ENCODE data around the gene DHX58. TPM values are rescaled to one million over a fixed set of nuclear protein-coding genes. Genes with fewer than 3 reads are reported as not detected.

Gene DHX58
- total and polyA plus RNA-seq, 10 of the 15 experiments (the other 5 are each of a cell fraction or from before 2014, with no cell fraction given): 3.5 to 69.8 (median 16.4) TPM

DNA sequence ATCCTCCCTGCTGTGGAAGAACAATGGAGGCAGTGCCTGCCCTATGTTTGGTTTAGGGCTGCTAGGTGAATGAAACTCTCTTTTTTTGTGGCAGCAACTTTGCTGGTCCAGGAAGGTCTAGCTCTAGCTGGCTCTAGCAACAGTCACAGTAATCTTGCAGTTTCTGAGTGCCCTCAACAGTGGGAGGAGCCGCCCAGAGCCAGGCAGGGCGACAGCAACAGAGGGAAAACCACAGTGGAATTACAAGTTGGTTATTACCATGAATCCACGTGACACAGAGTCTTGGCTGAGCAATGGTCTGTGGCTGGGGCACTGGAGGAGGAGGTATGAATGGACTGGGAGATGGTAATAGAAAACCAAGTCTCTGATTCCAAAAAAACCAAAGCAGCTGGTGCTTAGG lies 20.4 kb upstream of the DHX58 start:
- Histone ChIP-seq H3K27me3 (replicated peaks in 1 of 2; ENCODE audit: control insufficient read depth in 2 of 2, insufficient read depth in 2 of 2, low read length in 1 of 2) (no peaks in the 10 kb centered on the region), H3K27ac (ENCODE audit: control insufficient read depth, insufficient read depth) (no peak overlapping the region), H3K9ac (ENCODE audit: control insufficient read depth, insufficient read depth, low read length) (no peak overlapping the region), H3K79me2 (ENCODE audit: control insufficient read depth, insufficient read depth, low read length) (peaks cover 32% of the 10 kb centered on the region), H3K4me3 (no peak overlapping the region), H3K9me3 (replicated peaks; ENCODE audit: control insufficient read depth, insufficient read depth, low read length) (no peaks in the 10 kb centered on the region), H3K36me3 (ENCODE audit: control insufficient read depth in 2 of 2, insufficient read depth in 2 of 2, low read length in 1 of 2) (peaks cover 26 to 34% of the 10 kb centered on the region in 2 experiments), H3K4me1 (ENCODE audit: control insufficient read depth, insufficient read depth, low read length) (peaks cover 25% of the 10 kb centered on the region), H2AFZ (ENCODE audit: control insufficient read depth, low read depth, low read length) (no peak overlapping the region), H4K20me1 (ENCODE audit: control insufficient read depth, insufficient read depth) (peaks cover 22% of the 10 kb centered on the region; the same call in 1 of the 2 replicates), H3K4me2 (ENCODE audit: control insufficient read depth, insufficient read depth) (peak overlapping the region; percentile 17; the same call in 1 of the 2 replicates)
- CTCF ChIA-PET: interaction anchor here (1.3 to 4.3 kb wide), 5 partner anchors 14 to 169 kb away, joined by 4 to 31 read pairs (median 5); partner anchors contain the start of gene KCNH4
- SMC1A ChIA-PET (ENCODE audit: uncharacterized antibody, unreplicated experiment): interaction anchor here (1.0 to 1.4 kb wide), 4 partner anchors 17 to 49 kb away, joined by 3 to 4 read pairs (median 4); partner anchors contain the start of gene KCNH4
- peak in 1 of 2 experiments; percentile 4; a peak in 1 of 4 replicates for TF ChIP-seq BHLHE40 (IDR thresholded peaks at IDR 0.05; ENCODE audit: borderline replicate concordance in 1 of 2, low read depth in 2 of 2, low read length in 1 of 2)
- TF ChIP-seq IKZF2 (IDR thresholded peaks at IDR 0.05): no peak
- RAD21 ChIA-PET (ENCODE audit: unreplicated experiment): interaction anchor here (1.6 kb wide), 1 partner anchor 47 kb away, joined by 3 read pairs; no protein-coding TSS in a partner anchor
- intact Hi-C loops (cut with micrococcal nuclease; ENCODE audit: unreplicated experiment) (no loop called here), in situ Hi-C loops (cut with MboI) (no loop called here)
- ATAC-seq: peak; percentile 57
- POLR2A ChIA-PET: interaction anchor here (0.6 to 1.5 kb wide), 4 partner anchors 12 to 109 kb away, joined by 3 to 6 read pairs (median 4); partner anchors contain the start of genes GHDC and KAT2A
- FAIRE-seq: no peak
- no TSS peak for BruUV-seq (replicated peaks)
- WGBS (ENCODE audit: insufficient coverage, insufficient replicate concordance, low lambda C conversion rate, missing lambda C conversion rate): 14% methylated on average over 3 of the region's 3 CpGs
- no peak for DNase-seq (ENCODE audit: low read depth, low spot score)

DNA sequence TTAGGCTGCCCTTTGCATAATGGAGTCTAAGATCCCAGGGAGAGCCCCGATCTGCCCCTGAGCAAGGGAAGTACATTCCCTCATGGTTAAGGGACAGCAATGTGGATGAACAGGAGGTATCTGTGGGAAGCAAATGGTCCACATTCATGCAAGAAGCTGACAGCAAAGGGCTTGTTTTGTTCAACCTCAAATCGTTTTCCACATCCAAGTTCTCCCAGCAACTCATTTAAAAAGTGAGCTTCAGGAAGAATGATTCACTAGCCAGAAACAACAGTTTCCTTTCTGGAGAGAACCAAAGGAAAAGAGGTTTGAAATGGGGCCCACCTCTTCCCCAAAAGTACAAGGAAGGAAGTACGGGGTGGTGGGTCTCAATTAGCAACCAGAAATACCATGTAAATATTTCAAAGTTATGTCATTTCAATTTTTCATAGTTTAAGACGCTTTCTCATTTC lies 19.5 kb upstream of the DHX58 start:
- H3K27me3 ChIP-seq (replicated peaks in 1 of 2; ENCODE audit: control insufficient read depth in 2 of 2, insufficient read depth in 2 of 2, low read length in 1 of 2): no peaks in the 10 kb centered on the region
- WGBS (ENCODE audit: insufficient coverage, insufficient replicate concordance, low lambda C conversion rate, missing lambda C conversion rate): 37% methylated on average over 4 of the region's 4 CpGs
- TF ChIP-seq TAF1 (IDR thresholded peaks at IDR 0.05; ENCODE audit: borderline replicate concordance, low read depth, low read length): no peak
- TF ChIP-seq RFX5 (IDR thresholded peaks at IDR 0.05; ENCODE audit: low read depth, low read length): no peak
- TF ChIP-seq, protein P1, sequence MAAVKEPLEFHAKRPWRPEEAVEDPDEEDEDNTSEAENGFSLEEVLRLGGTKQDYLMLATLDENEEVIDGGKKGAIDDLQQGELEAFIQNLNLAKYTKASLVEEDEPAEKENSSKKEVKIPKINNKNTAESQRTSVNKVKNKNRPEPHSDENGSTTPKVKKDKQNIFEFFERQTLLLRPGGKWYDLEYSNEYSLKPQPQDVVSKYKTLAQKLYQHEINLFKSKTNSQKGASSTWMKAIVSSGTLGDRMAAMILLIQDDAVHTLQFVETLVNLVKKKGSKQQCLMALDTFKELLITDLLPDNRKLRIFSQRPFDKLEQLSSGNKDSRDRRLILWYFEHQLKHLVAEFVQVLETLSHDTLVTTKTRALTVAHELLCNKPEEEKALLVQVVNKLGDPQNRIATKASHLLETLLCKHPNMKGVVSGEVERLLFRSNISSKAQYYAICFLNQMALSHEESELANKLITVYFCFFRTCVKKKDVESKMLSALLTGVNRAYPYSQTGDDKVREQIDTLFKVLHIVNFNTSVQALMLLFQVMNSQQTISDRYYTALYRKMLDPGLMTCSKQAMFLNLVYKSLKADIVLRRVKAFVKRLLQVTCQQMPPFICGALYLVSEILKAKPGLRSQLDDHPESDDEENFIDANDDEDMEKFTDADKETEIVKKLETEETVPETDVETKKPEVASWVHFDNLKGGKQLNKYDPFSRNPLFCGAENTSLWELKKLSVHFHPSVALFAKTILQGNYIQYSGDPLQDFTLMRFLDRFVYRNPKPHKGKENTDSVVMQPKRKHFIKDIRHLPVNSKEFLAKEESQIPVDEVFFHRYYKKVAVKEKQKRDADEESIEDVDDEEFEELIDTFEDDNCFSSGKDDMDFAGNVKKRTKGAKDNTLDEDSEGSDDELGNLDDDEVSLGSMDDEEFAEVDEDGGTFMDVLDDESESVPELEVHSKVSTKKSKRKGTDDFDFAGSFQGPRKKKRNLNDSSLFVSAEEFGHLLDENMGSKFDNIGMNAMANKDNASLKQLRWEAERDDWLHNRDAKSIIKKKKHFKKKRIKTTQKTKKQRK (IDR thresholded peaks at IDR 0.05; ENCODE audit: low read depth, low read length): no peak
- no peak for TF ChIP-seq FOS (IDR thresholded peaks at IDR 0.05; ENCODE audit: borderline replicate concordance, extremely low read depth, insufficient read length)
- no peak overlapping the region for H2AFZ ChIP-seq (ENCODE audit: control insufficient read depth, low read depth, low read length)
- ChIA-PET CTCF (interaction anchor here (1.4 to 4.3 kb wide), 3 partner anchors 13 to 168 kb away, joined by 4 to 31 read pairs (median 5); partner anchors contain the start of gene KCNH4), SMC1A (ENCODE audit: uncharacterized antibody, unreplicated experiment) (interaction anchor here (1.0 to 1.8 kb wide), 5 partner anchors 11 to 169 kb away, joined by 3 to 6 read pairs (median 4); no protein-coding TSS in a partner anchor), POLR2A (interaction anchor here (0.8 to 1.5 kb wide), 3 partner anchors 11 to 166 kb away, joined by 3 to 5 read pairs (median 3); partner anchors contain the start of genes CNP and KAT2A), RAD21 (ENCODE audit: unreplicated experiment) (no interaction called here)
- ATAC-seq: no peak
- peaks cover 32% of the 10 kb centered on the region for H3K79me2 ChIP-seq (ENCODE audit: control insufficient read depth, insufficient read depth, low read length)
- H3K9ac ChIP-seq (ENCODE audit: control insufficient read depth, insufficient read depth, low read length): no peak overlapping the region
- H3K36me3 ChIP-seq (ENCODE audit: control insufficient read depth in 2 of 2, insufficient read depth in 2 of 2, low read length in 1 of 2): peaks cover 30 to 37% of the 10 kb centered on the region in 2 experiments
- no peak for FAIRE-seq
- in situ Hi-C loops (cut with MboI): no loop called here
- peak overlapping the region; percentile 7; the same call in 1 of the 2 replicates for H3K27ac ChIP-seq (ENCODE audit: control insufficient read depth, insufficient read depth)
- H3K4me3 ChIP-seq: no peak overlapping the region
- no TSS peak for BruUV-seq (replicated peaks)
- no peak for DNase-seq (ENCODE audit: low read depth, low spot score)
- H3K9me3 ChIP-seq (replicated peaks; ENCODE audit: control insufficient read depth, insufficient read depth, low read length): no peaks in the 10 kb centered on the region
- H3K4me1 ChIP-seq (ENCODE audit: control insufficient read depth, insufficient read depth, low read length): peaks cover 25% of the 10 kb centered on the region
- H4K20me1 ChIP-seq (ENCODE audit: control insufficient read depth, insufficient read depth): peaks cover 22% of the 10 kb centered on the region; the same call in 1 of the 2 replicates
- no peak overlapping the region for H3K4me2 ChIP-seq (ENCODE audit: control insufficient read depth, insufficient read depth)
- intact Hi-C loops (cut with micrococcal nuclease; ENCODE audit: unreplicated experiment): no loop called here
